H9 (cell line): ENCODE results near the gene PRCC. TPM values are rescaled to one million over a fixed set of nuclear protein-coding genes. Genes with fewer than 3 reads are reported as not detected.

ENCODE experiments used
- DNase-seq: peaks from one replicate; pipeline ENCODE4 v3.0.0-alpha.2; 2017
- H2AFZ ChIP-seq: one replicate; pipeline ENCODE4 v1.6.1; 2013; ENCODE audit warnings: mild to moderate bottlenecking, low read length, control low read depth, moderate library complexity
- H2AK5ac ChIP-seq: 2 replicates; pipeline ENCODE4 v1.6.1; 2013; ENCODE audit warnings: low read length, control low read depth, mixed read lengths; ENCODE audit not compliant: insufficient read length
- H2BK120ac ChIP-seq: one replicate; pipeline ENCODE4 v1.6.1; 2013; ENCODE audit warnings: low read depth, mild to moderate bottlenecking, low read length, control low read depth, inconsistent platforms; ENCODE audit not compliant: poor library complexity, severe bottlenecking
- H2BK12ac ChIP-seq: 2 replicates; pipeline ENCODE4 v1.6.1; 2013; ENCODE audit warnings: low read length, control low read depth, mixed read lengths, low read depth; ENCODE audit not compliant: insufficient read length
- H2BK15ac ChIP-seq: 2 replicates; pipeline ENCODE4 v1.6.1; 2013; ENCODE audit warnings: low read depth, low read length, control low read depth
- H2BK20ac ChIP-seq: one replicate; pipeline ENCODE4 v1.6.1; 2013; ENCODE audit warnings: low read depth, mild to moderate bottlenecking, low read length, control low read depth, inconsistent platforms; ENCODE audit not compliant: poor library complexity, severe bottlenecking
- H2BK5ac ChIP-seq: 2 replicates; pipeline ENCODE4 v1.6.1; 2013; ENCODE audit warnings: low read length, control low read depth, mixed read lengths; ENCODE audit not compliant: insufficient read length
- H3K14ac ChIP-seq: 2 replicates; pipeline ENCODE4 v1.6.1; 2013; ENCODE audit warnings: low read length, control low read depth; ENCODE audit not compliant: insufficient read depth
- H3K18ac ChIP-seq: 2 replicates; pipeline ENCODE4 v1.6.1; 2013; ENCODE audit warnings: low read depth, mild to moderate bottlenecking, mixed read lengths, low read length, control low read depth; ENCODE audit not compliant: insufficient read length
- H3K23ac ChIP-seq: 2 replicates; pipeline ENCODE4 v1.6.1; 2013; ENCODE audit warnings: low read length, control low read depth, mixed read lengths, low read depth; ENCODE audit not compliant: insufficient read length
- H3K23me2 ChIP-seq: 2 replicates; pipeline ENCODE4 v1.6.1; 2013; ENCODE audit warnings: low read depth, mild to moderate bottlenecking, mixed read lengths, low read length, control low read depth; ENCODE audit not compliant: insufficient read length, poor library complexity, severe bottlenecking
- H3K27ac ChIP-seq: 2 replicates; pipeline ENCODE4 v1.5.1; 2013; ENCODE audit warnings: low read length, control low read depth, mixed read lengths, low read depth; ENCODE audit not compliant: insufficient read length
- H3K27me3 ChIP-seq: 2 replicates; pipeline ENCODE4 v1.6.1; 2013; ENCODE audit warnings: low read length, control low read depth, inconsistent platforms; ENCODE audit not compliant: insufficient read depth
- H3K4ac ChIP-seq: 2 replicates; pipeline ENCODE4 v1.6.1; 2013; ENCODE audit warnings: low read depth, mild to moderate bottlenecking, control low read depth, inconsistent platforms, low read length, moderate library complexity
- H3K4me1 ChIP-seq: 2 replicates; pipeline ENCODE4 v1.6.1; 2013; ENCODE audit warnings: low read length, control low read depth, inconsistent platforms; ENCODE audit not compliant: insufficient read depth
- H3K4me2 ChIP-seq: 2 replicates; pipeline ENCODE4 v1.6.1; 2013; ENCODE audit warnings: low read length, control low read depth, mixed read lengths; ENCODE audit not compliant: insufficient read length, insufficient read depth
- H3K56ac ChIP-seq: 2 replicates; pipeline ENCODE4 v1.6.1; 2013; ENCODE audit warnings: low read depth, mild to moderate bottlenecking, mixed read lengths, low read length, control low read depth; ENCODE audit not compliant: insufficient read length
- H3K79me1 ChIP-seq: 2 replicates; pipeline ENCODE4 v1.6.1; 2013; ENCODE audit warnings: low read depth, mild to moderate bottlenecking, moderate library complexity, low read length, control low read depth, inconsistent platforms; ENCODE audit not compliant: insufficient read depth, poor library complexity, severe bottlenecking
- H3K79me2 ChIP-seq: 2 replicates; pipeline ENCODE4 v1.6.1; 2013; ENCODE audit warnings: low read length, control low read depth, inconsistent platforms; ENCODE audit not compliant: insufficient read depth
- H3K9ac ChIP-seq: 2 replicates; pipeline ENCODE4 v1.6.1; 2013; ENCODE audit warnings: low read length, control low read depth, mixed read lengths; ENCODE audit not compliant: insufficient read length; ENCODE audit errors: extremely low read depth
- H3K9me3 ChIP-seq: one replicate; pipeline ENCODE4 v1.6.1; 2013; ENCODE audit warnings: low read depth, low read length, inconsistent platforms; ENCODE audit not compliant: control insufficient read depth
- H3T11ph ChIP-seq: one replicate; pipeline ENCODE4 v1.6.1; 2013; ENCODE audit warnings: mild to moderate bottlenecking, low read length, control low read depth, inconsistent platforms
- H4K20me1 ChIP-seq: one replicate; pipeline ENCODE4 v1.6.1; 2013; ENCODE audit not compliant: control insufficient read depth, insufficient read length, insufficient read depth
- H4K5ac ChIP-seq: 2 replicates; pipeline ENCODE4 v1.6.1; 2013; ENCODE audit warnings: low read depth, mild to moderate bottlenecking, mixed read lengths, low read length, control low read depth; ENCODE audit not compliant: insufficient read length
- H4K8ac ChIP-seq: replicated peaks from 2 replicates; pipeline ENCODE4 v1.6.1; 2013; ENCODE audit warnings: low read length, control low read depth, mixed read lengths, low read depth; ENCODE audit not compliant: insufficient read length
- H4K91ac ChIP-seq: 2 replicates; pipeline ENCODE4 v1.6.1; 2013; ENCODE audit warnings: low read depth, mild to moderate bottlenecking, moderate library complexity, mixed read lengths, low read length, control low read depth; ENCODE audit not compliant: insufficient read length
- H3K27ac Mint-ChIP-seq, 3 experiments: 2 replicates in 2 of 3; 3 replicates in 1 of 3; pipeline ENCODE4 v1.8.0; 2020 to 2021; ENCODE audit warnings: mixed read lengths in 3 of 3, mild to moderate bottlenecking in 1 of 3, moderate library complexity in 1 of 3
- H3K27me3 Mint-ChIP-seq: 2 replicates; pipeline ENCODE4 v1.8.0; 2021; ENCODE audit warnings: low read depth, mild to moderate bottlenecking, moderate library complexity, mixed read lengths
- H3K36me3 Mint-ChIP-seq, 3 experiments: 2 replicates in 2 of 3; 3 replicates in 1 of 3; pipeline ENCODE4 v1.8.0; 2020 to 2021; ENCODE audit warnings: low read depth in 3 of 3, mixed read lengths in 3 of 3; ENCODE audit not compliant: insufficient read depth in 1 of 3
- H3K4me1 Mint-ChIP-seq, 2 experiments: 2 replicates each; pipeline ENCODE4 v1.8.0; 2020; ENCODE audit warnings: mixed read lengths in 2 of 2
- H3K4me3 Mint-ChIP-seq, 2 experiments: 2 replicates in 1 of 2; 3 replicates in 1 of 2; pipeline ENCODE4 v1.8.0; 2020 to 2021; ENCODE audit warnings: mild to moderate bottlenecking in 2 of 2, mixed read lengths in 2 of 2, moderate library complexity in 1 of 2
- H3K9me3 Mint-ChIP-seq, 2 experiments: 2 replicates in 1 of 2; 3 replicates in 1 of 2; pipeline ENCODE4 v1.8.0; 2020; ENCODE audit warnings: mild to moderate bottlenecking in 2 of 2, mixed read lengths in 2 of 2, moderate library complexity in 1 of 2
- WGBS: extraction: QIAGEN DNeasy Blood & Tissue Kit; methylation state at CpG from one replicate; pipeline ENCODE4 v1.1.7; 2013; ENCODE audit warnings: missing lambda C conversion rate, low lambda C conversion rate, mixed read lengths; ENCODE audit not compliant: insufficient read length; ENCODE audit errors: extremely low coverage; 5-methylcytosine and 5-hydroxymethylcytosine counted together
- total RNA-seq: library from RNA; stranded (reverse); gene quantifications from 2 replicates; pipeline ENCODE4 v1.2.1, GENCODE V29; 2021
- TF ChIP-seq, protein P1 (sequence below): fragments of 200-600 bp; sonication (generic); conservative IDR thresholded peaks from 3 replicates; pipeline ENCODE4 v1.8.0; 2021; ENCODE audit warnings: antibody characterized with exemption, mild to moderate bottlenecking

PRCC gene
- total RNA-seq, 1 experiment from 2014 or later = 129 TPM

DNA sequence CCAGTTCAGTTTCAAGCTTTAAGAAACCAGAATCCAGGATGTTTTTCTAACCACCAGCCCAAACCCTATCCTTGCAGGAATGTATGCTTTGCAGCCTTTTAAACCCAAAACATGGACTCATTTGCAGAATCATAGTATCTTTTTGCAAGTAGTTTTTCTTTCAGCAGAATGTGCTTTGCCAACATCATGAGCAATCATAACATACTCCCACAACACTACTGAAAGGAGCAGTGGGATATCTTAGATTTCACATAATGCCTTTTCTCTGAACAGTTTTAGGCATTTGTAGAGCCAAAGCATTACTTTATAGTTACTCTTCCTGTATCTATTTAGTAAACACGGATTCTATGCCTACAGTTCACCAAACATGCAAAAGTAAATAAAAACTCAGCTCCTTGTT lies 59.3 kb downstream of the PRCC start:
- Mint-ChIP-seq H3K9me3 (no peaks in the 10 kb centered on the region), H3K4me3 (no peak overlapping the region), H3K4me1 (peaks cover 0 to 5% of the 10 kb centered on the region in 2 experiments; a peak in 2 of 4 replicates), H3K27me3 (peaks cover 53% of the 10 kb centered on the region), H3K27ac (no peak overlapping the region), H3K36me3 (no peaks in the 10 kb centered on the region)
- Histone ChIP-seq H3K4me2 (no peak overlapping the region), H3K4ac (no peak overlapping the region), H3K27ac (no peak overlapping the region), H3K27me3 (no peaks in the 10 kb centered on the region; the same call in 1 of the 2 replicates), H3K23me2 (no peaks in the 10 kb centered on the region), H3K14ac (no peak overlapping the region), H3K9ac (no peak overlapping the region), H2AFZ (no peak overlapping the region), H2BK15ac (no peak overlapping the region), H4K8ac (no peak overlapping the region), H3K56ac (no peak overlapping the region), H2BK5ac (no peak overlapping the region), H2AK5ac (no peak overlapping the region), H3T11ph (no peak overlapping the region), H3K4me1 (no peaks in the 10 kb centered on the region), H3K79me1 (no peaks in the 10 kb centered on the region), H3K9me3 (no peaks in the 10 kb centered on the region), H4K5ac (no peak overlapping the region), H3K23ac (no peak overlapping the region), H3K79me2 (no peaks in the 10 kb centered on the region), H2BK12ac (no peak overlapping the region), H4K20me1 (no peaks in the 10 kb centered on the region), H2BK120ac (no peak overlapping the region), H3K18ac (no peak overlapping the region), H2BK20ac (no peak overlapping the region), H4K91ac (no peak overlapping the region)
- no peak for DNase-seq
- WGBS = no CpG with 5 or more reads among the region's 1 CpG
- TF ChIP-seq, protein P1, sequence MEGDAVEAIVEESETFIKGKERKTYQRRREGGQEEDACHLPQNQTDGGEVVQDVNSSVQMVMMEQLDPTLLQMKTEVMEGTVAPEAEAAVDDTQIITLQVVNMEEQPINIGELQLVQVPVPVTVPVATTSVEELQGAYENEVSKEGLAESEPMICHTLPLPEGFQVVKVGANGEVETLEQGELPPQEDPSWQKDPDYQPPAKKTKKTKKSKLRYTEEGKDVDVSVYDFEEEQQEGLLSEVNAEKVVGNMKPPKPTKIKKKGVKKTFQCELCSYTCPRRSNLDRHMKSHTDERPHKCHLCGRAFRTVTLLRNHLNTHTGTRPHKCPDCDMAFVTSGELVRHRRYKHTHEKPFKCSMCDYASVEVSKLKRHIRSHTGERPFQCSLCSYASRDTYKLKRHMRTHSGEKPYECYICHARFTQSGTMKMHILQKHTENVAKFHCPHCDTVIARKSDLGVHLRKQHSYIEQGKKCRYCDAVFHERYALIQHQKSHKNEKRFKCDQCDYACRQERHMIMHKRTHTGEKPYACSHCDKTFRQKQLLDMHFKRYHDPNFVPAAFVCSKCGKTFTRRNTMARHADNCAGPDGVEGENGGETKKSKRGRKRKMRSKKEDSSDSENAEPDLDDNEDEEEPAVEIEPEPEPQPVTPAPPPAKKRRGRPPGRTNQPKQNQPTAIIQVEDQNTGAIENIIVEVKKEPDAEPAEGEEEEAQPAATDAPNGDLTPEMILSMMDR = no peak
